Measurements from ENCODE around the gene SPATA4.

The SPATA4 gene

DNA sequence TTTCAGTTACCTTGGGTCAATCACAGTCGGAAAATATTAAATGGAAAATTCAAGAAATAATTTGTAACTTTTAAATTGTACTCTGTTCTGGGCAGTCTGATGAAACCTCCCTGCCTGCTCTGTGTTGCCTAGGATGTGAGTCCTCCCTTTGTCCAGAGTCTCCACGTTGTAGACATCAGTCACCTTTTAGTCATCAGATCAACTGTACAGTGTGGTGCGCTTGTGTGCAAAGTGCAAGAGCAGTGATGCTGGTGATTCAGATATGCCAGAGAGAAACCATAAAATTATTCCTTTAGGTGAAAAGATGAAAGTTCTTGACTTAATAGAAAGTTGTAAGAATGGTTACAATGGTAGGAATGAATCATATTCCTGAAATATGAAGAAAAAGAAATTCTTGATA lies 1.4 kb downstream of the SPATA4 start:
- CTCF ChIA-PET: no interaction called here
- TF ChIP-seq, protein P1, sequence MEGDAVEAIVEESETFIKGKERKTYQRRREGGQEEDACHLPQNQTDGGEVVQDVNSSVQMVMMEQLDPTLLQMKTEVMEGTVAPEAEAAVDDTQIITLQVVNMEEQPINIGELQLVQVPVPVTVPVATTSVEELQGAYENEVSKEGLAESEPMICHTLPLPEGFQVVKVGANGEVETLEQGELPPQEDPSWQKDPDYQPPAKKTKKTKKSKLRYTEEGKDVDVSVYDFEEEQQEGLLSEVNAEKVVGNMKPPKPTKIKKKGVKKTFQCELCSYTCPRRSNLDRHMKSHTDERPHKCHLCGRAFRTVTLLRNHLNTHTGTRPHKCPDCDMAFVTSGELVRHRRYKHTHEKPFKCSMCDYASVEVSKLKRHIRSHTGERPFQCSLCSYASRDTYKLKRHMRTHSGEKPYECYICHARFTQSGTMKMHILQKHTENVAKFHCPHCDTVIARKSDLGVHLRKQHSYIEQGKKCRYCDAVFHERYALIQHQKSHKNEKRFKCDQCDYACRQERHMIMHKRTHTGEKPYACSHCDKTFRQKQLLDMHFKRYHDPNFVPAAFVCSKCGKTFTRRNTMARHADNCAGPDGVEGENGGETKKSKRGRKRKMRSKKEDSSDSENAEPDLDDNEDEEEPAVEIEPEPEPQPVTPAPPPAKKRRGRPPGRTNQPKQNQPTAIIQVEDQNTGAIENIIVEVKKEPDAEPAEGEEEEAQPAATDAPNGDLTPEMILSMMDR (conservative IDR thresholded peaks at IDR 0.05; ENCODE audit: low read depth): no peak
- POLR2A ChIA-PET (ENCODE audit: low non-redundant PET): no interaction called here
- H3K27ac ChIP-seq: no peak overlapping the region
- DNase-seq (ENCODE audit: low spot score): peak; percentile 65

DNA sequence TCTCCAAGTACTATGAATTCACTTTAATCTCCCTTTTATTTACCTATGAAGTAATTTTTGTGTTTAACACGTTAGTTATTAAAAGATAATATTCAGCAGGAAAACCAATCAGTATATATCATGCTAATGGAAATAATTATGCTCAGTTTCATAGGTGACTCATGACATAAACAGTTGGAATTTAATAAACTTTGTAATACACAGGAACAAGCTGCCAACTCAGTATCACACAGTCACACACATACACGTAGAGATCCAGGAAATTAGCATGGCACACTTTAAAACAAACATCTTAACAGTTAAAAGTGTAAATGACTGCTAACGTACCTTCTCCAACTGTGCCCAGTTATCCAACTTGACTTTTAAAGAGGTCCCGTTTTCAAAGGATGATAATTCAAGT lies 2.3 kb downstream of the SPATA4 start:
- POLR2A ChIA-PET (ENCODE audit: low non-redundant PET): no interaction called here
- TF ChIP-seq, protein P1 (conservative IDR thresholded peaks at IDR 0.05; ENCODE audit: low read depth): no peak
- CTCF ChIA-PET: no interaction called here
- DNase-seq (ENCODE audit: low spot score): peak; percentile 30
- H3K27ac ChIP-seq: no peak overlapping the region

DNA sequence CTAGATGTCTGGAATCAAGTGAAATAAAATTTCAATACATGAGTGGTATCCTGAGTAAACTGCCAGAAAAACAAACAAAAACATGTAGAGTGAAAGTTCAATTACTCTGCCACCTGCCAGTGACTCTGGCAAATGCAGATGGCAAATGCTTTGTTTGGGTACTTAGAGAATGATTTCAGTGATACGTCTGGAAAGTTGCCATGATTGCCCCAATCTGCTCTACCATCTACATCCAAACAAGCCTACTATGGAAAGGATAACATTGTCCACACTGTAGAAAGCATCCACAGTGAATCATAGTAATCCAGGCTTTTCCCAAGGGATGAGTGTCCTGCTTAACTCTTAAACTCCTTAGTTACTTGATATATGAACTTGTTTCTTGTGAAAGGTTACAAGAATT lies 3.4 kb downstream of the SPATA4 start:
- TF ChIP-seq, protein P1 (conservative IDR thresholded peaks at IDR 0.05; ENCODE audit: low read depth): no peak
- ChIA-PET POLR2A (ENCODE audit: low non-redundant PET) (no interaction called here), CTCF (no interaction called here)
- no peak for DNase-seq (ENCODE audit: low spot score)
- H3K27ac ChIP-seq: no peak overlapping the region

DNA sequence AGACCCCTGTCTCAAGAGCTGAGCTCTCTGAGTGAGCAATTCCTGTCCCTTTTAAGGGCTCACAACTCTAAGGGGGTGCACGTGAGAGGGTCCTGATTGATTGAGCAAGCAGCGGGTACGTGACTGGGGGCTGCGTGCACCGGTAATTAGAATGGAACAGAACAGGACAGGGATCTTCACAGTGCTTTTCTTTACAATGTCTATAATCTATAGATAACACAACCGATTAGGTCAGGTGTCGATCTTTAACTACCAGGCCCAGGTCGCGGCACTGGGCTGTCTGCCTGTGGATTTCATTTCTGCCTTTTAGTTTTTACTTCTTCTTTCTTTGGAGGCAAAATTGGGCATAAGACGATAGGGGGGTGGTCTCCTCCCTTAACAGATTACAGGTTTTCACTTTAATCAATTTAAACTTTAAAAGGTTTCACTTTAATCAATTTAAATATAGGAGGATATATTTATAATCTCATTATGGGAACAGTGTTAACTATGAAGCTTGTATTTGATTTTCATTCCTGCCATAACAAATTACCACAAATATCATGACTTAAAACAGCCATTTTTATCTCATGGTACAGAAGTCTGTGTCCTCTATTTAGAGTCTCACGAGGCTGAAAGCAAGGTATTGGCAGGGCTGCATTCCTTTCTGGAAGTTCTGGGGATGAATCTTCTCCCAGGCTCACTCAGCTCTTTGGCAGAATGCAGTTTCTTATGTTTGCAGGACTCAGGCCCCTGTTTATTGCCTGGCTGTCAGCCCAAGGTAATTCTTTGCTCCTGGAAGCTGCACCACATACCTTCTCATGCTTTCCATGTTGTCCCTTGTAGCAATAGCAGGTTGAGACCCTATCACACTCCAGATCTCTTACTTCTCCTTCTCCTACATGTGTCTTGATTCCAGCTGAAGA lies 5.2 kb downstream of the SPATA4 start:
- DNase-seq (ENCODE audit: low spot score): no peak
- TF ChIP-seq, protein P1 (conservative IDR thresholded peaks at IDR 0.05; ENCODE audit: low read depth): no peak
- no peak overlapping the region for H3K27ac ChIP-seq
- ChIA-PET POLR2A (ENCODE audit: low non-redundant PET) (no interaction called here), CTCF (no interaction called here)

DNA sequence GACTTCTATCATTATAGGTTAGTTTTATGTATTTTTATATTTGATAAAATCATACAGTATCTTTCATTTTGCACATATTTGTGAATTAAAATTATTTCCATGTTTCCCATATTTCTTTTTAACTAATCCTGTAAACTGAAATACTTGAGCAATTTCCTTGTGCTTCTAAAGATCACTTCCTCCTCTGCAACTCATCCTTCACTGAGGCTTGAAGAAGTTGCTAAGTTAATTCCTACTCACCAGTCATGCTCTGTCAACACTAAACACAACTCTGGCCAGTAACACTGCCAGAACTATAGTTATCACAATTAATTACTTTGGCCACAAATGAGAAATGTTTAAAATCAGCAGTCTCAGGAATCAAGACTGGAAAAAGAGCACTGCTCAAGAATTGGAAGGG lies 6.7 kb downstream of the SPATA4 start:
- TF ChIP-seq, protein P1 (conservative IDR thresholded peaks at IDR 0.05; ENCODE audit: low read depth): no peak
- POLR2A ChIA-PET (ENCODE audit: low non-redundant PET): no interaction called here
- no peak for DNase-seq (ENCODE audit: low spot score)
- H3K27ac ChIP-seq: no peak overlapping the region
- CTCF ChIA-PET: no interaction called here

DNA sequence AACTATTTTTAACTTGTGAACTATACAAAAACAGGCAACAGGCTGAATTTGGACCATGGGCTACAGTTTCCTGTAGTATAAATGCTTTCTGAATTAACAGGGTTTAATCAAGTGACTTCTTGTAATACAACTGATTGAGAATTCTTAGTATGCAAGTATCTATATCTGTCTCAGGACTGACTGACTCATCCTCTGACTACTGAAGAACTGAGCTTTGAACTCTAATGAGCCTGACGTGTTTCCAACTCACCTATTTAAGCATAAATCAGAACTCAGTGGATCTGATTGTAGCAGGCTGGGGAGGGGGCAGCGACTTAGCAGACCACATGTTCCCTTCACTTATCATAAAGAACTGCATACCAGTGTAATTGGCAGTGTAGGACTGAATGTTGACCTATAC lies 7.8 kb downstream of the SPATA4 start:
- H3K27ac ChIP-seq: no peak overlapping the region
- ChIA-PET POLR2A (ENCODE audit: low non-redundant PET) (no interaction called here), CTCF (interaction anchor here (1.0 kb wide), 1 partner anchor 12 kb away, joined by 4 read pairs; no protein-coding TSS in a partner anchor)
- peak; percentile 34 for DNase-seq (ENCODE audit: low spot score)
- TF ChIP-seq, protein P1 (conservative IDR thresholded peaks at IDR 0.05; ENCODE audit: low read depth): no peak

All from RWPE1 (cell line).